Skeletal muscle tissue (tissue), 4 donors: Measurements from ENCODE around the gene OBSCN. TPM values are rescaled to one million over a fixed set of nuclear protein-coding genes. Genes with fewer than 3 reads are reported as not detected.

ENCODE experiments used
- H3K27ac ChIP-seq: one replicate; pipeline ENCODE4 v1.7.0; 2013; ENCODE audit warnings: mild to moderate bottlenecking, low read depth, low read length, inconsistent platforms
- H3K27me3 ChIP-seq, 3 donors: one replicate each; pipeline ENCODE4 v1.7.0; 2013; ENCODE audit warnings: low read length in 3 of 3; ENCODE audit not compliant: control insufficient read depth in 3 of 3, insufficient read depth in 3 of 3
- H3K36me3 ChIP-seq, 3 donors: one replicate each; pipeline ENCODE4 v1.7.0; 2013; ENCODE audit warnings: low read length in 3 of 3; ENCODE audit not compliant: control insufficient read depth in 3 of 3, insufficient read depth in 3 of 3
- H3K4me1 ChIP-seq, 3 donors: one replicate each; pipeline ENCODE4 v1.7.0; 2013; ENCODE audit warnings: low read length in 3 of 3, mild to moderate bottlenecking in 3 of 3; ENCODE audit not compliant: control insufficient read depth in 3 of 3, insufficient read depth in 3 of 3
- H3K4me3 ChIP-seq, 3 donors: one replicate each; pipeline ENCODE4 v1.7.0; 2013; ENCODE audit warnings: low read length in 3 of 3
- H3K9ac ChIP-seq, 3 donors: one replicate each; pipeline ENCODE4 v1.7.0; 2013; ENCODE audit warnings: low read length in 3 of 3, mild to moderate bottlenecking in 3 of 3, moderate library complexity in 2 of 3, low read depth in 1 of 3
- H3K9me3 ChIP-seq, 3 donors: one replicate each; pipeline ENCODE4 v1.7.0; 2013; ENCODE audit warnings: low read length in 3 of 3; ENCODE audit not compliant: control insufficient read depth in 3 of 3
- total RNA-seq: library from RNA; depleted of rRNA; stranded (reverse); fragments of >200 nt; gene quantifications from one replicate; pipeline ENCODE4 v1.2.3, GENCODE V29; 2014
- donor health status: Osteomylitis.

The OBSCN gene
- total RNA-seq, 1 donor from 2014 or later, result 460 TPM

DNA sequence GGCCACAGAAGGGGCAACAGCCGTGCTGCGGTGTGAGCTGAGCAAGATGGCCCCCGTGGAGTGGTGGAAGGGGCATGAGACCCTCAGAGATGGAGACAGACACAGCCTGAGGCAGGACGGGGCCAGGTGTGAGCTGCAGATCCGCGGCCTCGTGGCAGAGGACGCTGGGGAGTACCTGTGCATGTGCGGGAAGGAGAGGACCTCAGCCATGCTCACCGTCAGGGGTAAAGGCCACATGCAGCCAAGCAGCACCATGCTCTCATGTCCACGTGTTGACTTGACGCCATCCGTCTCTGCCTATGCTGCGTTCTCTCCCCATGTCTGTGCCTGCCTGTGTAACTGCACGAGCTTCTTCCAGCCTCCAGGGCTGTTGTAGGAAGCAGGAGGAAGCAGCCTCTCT lies 85.5 kb downstream of the OBSCN start:
- Histone ChIP-seq H3K27ac (no peak overlapping the region), H3K36me3 (peaks cover 90 to 99% (median 96%) of the 10 kb centered on the region in 3 donors), H3K27me3 (no peaks in the 10 kb centered on the region), H3K9me3 (no peaks in the 10 kb centered on the region), H3K4me1 (no peaks in the 10 kb centered on the region), H3K4me3 (no peak overlapping the region), H3K9ac (no peak overlapping the region)

GRCh38 chr1:228293816-228294500 lies 86.1 kb downstream of the OBSCN start:
- Histone ChIP-seq H3K9me3 (no peaks in the 10 kb centered on the region), H3K4me3 (no peak overlapping the region), H3K27me3 (no peaks in the 10 kb centered on the region), H3K9ac (peak overlapping the region in 1 of 3 donors; percentile 25), H3K27ac (no peak overlapping the region), H3K4me1 (no peaks in the 10 kb centered on the region), H3K36me3 (peaks cover 90 to 99% (median 96%) of the 10 kb centered on the region in 3 donors)

GRCh38 chr1:228294717-228295116 lies 86.9 kb downstream of the OBSCN start:
- peak overlapping the region in 1 of 3 donors; percentile 16 for H3K9ac ChIP-seq
- H3K27ac ChIP-seq, result no peak overlapping the region
- no peaks in the 10 kb centered on the region for H3K9me3 ChIP-seq
- no peak overlapping the region for H3K4me3 ChIP-seq
- H3K36me3 ChIP-seq, result peaks cover 90 to 99% (median 97%) of the 10 kb centered on the region in 3 donors
- no peaks in the 10 kb centered on the region for H3K27me3 ChIP-seq
- H3K4me1 ChIP-seq, result no peaks in the 10 kb centered on the region

- H3K36me3 ChIP-seq, result peaks cover 90 to 100% (median 97%) of the 10 kb centered on the region in 3 donors
- H3K9ac ChIP-seq, result peak overlapping the region in 1 of 3 donors; percentile 16
- H3K4me1 ChIP-seq, result no peaks in the 10 kb centered on the region
- no peak overlapping the region for H3K4me3 ChIP-seq
- H3K27ac ChIP-seq, result no peak overlapping the region
- H3K9me3 ChIP-seq, result no peaks in the 10 kb centered on the region
- no peaks in the 10 kb centered on the region for H3K27me3 ChIP-seq
Observed at GRCh38 chr1:228295201-228295600, 87.4 kb downstream of the OBSCN start.

GRCh38 chr1:228295981-228296380 lies 88.1 kb downstream of the OBSCN start:
- Histone ChIP-seq H3K9me3 (no peaks in the 10 kb centered on the region), H3K27ac (no peak overlapping the region), H3K27me3 (no peaks in the 10 kb centered on the region), H3K36me3 (peaks cover 90 to 99% (median 98%) of the 10 kb centered on the region in 3 donors), H3K4me1 (no peaks in the 10 kb centered on the region), H3K9ac (no peak overlapping the region), H3K4me3 (no peak overlapping the region)

- Histone ChIP-seq H3K4me1 (no peaks in the 10 kb centered on the region), H3K36me3 (peaks cover 86 to 97% (median 97%) of the 10 kb centered on the region in 3 donors), H3K27ac (no peak overlapping the region), H3K4me3 (no peak overlapping the region), H3K9ac (no peak overlapping the region), H3K9me3 (no peaks in the 10 kb centered on the region), H3K27me3 (no peaks in the 10 kb centered on the region)
Observed at GRCh38 chr1:228297242-228297641, 89.4 kb downstream of the OBSCN start.

- Histone ChIP-seq H3K9me3 (no peaks in the 10 kb centered on the region), H3K4me1 (no peaks in the 10 kb centered on the region), H3K9ac (no peak overlapping the region), H3K4me3 (no peak overlapping the region), H3K27me3 (no peaks in the 10 kb centered on the region), H3K36me3 (peaks cover 86 to 97% (median 97%) of the 10 kb centered on the region in 3 donors), H3K27ac (no peak overlapping the region)
Observed at GRCh38 chr1:228297822-228298221, 90.0 kb downstream of the OBSCN start.

- no peaks in the 10 kb centered on the region for H3K4me1 ChIP-seq
- H3K9me3 ChIP-seq, result no peaks in the 10 kb centered on the region
- H3K9ac ChIP-seq, result no peak overlapping the region
- no peaks in the 10 kb centered on the region for H3K27me3 ChIP-seq
- peaks cover 86 to 97% (median 97%) of the 10 kb centered on the region in 3 donors for H3K36me3 ChIP-seq
- no peak overlapping the region for H3K4me3 ChIP-seq
- H3K27ac ChIP-seq, result no peak overlapping the region
Observed at GRCh38 chr1:228298471-228298870, 90.6 kb downstream of the OBSCN start.

DNA sequence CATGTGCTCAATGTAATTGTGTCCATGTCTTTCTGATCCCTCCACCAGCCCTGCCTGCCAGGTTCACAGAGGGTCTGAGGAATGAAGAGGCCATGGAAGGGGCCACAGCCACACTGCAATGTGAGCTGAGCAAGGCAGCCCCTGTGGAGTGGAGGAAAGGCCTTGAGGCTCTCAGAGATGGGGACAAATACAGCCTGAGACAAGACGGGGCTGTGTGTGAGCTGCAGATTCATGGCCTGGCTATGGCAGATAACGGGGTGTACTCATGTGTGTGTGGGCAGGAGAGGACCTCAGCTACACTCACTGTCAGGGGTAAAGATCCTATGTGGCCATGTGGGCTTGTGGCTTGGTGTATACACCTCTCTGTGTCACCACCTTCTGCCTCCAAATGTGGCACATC lies 91.4 kb downstream of the OBSCN start:
- Histone ChIP-seq H3K9ac (no peak overlapping the region), H3K36me3 (peaks cover 86 to 97% (median 97%) of the 10 kb centered on the region in 3 donors), H3K27me3 (no peaks in the 10 kb centered on the region), H3K9me3 (no peaks in the 10 kb centered on the region), H3K4me3 (no peak overlapping the region), H3K27ac (no peak overlapping the region), H3K4me1 (no peaks in the 10 kb centered on the region)

DNA sequence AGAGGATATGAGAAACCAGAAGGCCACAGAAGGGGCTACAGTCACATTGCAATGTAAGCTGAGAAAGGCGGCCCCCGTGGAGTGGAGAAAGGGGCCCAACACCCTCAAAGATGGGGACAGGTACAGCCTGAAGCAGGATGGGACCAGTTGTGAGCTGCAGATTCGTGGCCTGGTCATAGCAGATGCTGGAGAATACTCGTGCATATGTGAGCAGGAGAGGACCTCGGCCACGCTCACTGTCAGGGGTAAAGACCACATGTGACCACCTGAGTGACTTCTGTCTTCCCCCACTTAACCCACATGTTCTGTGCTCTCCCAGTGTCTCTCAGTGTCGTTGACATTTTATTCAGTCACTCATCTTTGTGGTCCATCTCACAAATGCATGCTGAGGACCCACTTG lies 92.1 kb downstream of the OBSCN start:
- Histone ChIP-seq H3K27ac (no peak overlapping the region), H3K9ac (no peak overlapping the region), H3K27me3 (no peaks in the 10 kb centered on the region), H3K36me3 (peaks cover 86 to 97% (median 97%) of the 10 kb centered on the region in 3 donors), H3K4me1 (peaks cover 0 to 2% (median 0%) of the 10 kb centered on the region in 3 donors), H3K4me3 (no peak overlapping the region), H3K9me3 (no peaks in the 10 kb centered on the region)
